Peyer's patch (tissue), 4 donors: Measurements from ENCODE around the gene TMEM117.

ENCODE experiments used
- POLR2A ChIP-seq, 2 donors: fragments of 450-650 bp; IDR thresholded peaks; one replicate each; pipeline ENCODE4 v1.5.1; 2017; ENCODE audit warnings: antibody characterized with exemption in 2 of 2, mild to moderate bottlenecking in 2 of 2, moderate library complexity in 2 of 2
- TF ChIP-seq, protein P1 (sequence below), 6 experiments: fragments of 450-650 bp in 4 of 6; fragments of 200-600 bp in 2 of 6; sonication (generic) in 1 of 6; IDR thresholded peaks; one replicate each; pipeline ENCODE4 v1.5.1; 2017 to 2019; ENCODE audit warnings: antibody characterized with exemption in 6 of 6, mild to moderate bottlenecking in 3 of 6, moderate library complexity in 1 of 6

DNA sequence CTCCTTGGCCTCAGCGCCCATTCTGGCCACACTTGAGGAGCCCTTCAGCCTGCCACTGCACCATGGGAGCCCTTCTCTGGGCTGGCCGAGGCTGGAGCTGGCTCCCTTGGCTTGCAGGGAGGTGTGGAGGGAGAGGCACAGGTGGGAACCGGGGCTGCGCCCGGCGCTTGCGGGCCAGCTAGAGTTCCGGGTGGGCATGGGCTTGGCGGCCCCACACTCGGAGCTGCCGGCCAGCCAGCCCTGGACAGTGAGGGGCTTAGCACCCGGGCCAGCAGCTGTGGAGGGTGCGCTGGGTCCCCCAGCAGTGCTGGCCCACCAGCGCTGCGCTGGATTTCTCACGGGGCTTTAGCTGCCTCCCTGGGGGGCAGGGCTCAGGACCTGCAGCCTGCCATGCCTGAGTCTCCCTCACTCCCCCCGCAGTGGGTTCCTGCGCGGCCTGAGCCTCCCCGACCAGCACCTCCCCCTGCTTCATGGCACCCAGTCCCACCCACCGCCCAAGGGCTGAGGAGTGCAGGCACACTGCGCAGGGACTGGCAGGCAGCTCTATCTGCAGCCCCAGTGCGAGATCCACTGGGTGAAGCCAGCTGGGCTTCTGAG lies 28.0 kb downstream of the TMEM117 start:
- TF ChIP-seq, protein P1, sequence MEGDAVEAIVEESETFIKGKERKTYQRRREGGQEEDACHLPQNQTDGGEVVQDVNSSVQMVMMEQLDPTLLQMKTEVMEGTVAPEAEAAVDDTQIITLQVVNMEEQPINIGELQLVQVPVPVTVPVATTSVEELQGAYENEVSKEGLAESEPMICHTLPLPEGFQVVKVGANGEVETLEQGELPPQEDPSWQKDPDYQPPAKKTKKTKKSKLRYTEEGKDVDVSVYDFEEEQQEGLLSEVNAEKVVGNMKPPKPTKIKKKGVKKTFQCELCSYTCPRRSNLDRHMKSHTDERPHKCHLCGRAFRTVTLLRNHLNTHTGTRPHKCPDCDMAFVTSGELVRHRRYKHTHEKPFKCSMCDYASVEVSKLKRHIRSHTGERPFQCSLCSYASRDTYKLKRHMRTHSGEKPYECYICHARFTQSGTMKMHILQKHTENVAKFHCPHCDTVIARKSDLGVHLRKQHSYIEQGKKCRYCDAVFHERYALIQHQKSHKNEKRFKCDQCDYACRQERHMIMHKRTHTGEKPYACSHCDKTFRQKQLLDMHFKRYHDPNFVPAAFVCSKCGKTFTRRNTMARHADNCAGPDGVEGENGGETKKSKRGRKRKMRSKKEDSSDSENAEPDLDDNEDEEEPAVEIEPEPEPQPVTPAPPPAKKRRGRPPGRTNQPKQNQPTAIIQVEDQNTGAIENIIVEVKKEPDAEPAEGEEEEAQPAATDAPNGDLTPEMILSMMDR (IDR thresholded peaks at IDR 0.05) = no peak
- TF ChIP-seq POLR2A (IDR thresholded peaks at IDR 0.05) = no peak
